H1 (cell line): ENCODE measurements around the gene DCTN1.

Experiments used
- BRCA1 ChIP-seq: IDR thresholded peaks from 2 replicates; pipeline ENCODE4 v1.6.1; 2012; ENCODE audit warnings: low read depth, low read length, improper control_type of control experiment
- CBX5 ChIP-seq: fragments of 300-800, 300-1000 bp; sonication (generic); IDR thresholded peaks from 2 replicates; pipeline ENCODE4 v1.7.1; 2016; ENCODE audit warnings: antibody characterized with exemption, low read length, low read depth
- CTCF ChIP-seq, 3 experiments: IDR thresholded peaks; 1 replicate in 2 of 3; 2 replicates in 1 of 3; pipeline versions ENCODE4 v1.5.1 to v1.6.1; 2011; ENCODE audit warnings: low read length in 3 of 3, mild to moderate bottlenecking in 3 of 3, inconsistent platforms in 2 of 3, low read depth in 1 of 3, moderate library complexity in 1 of 3; ENCODE audit not compliant: insufficient read depth in 1 of 3; ENCODE audit errors: control extremely low read depth in 1 of 3
- EP300 ChIP-seq, 2 experiments: IDR thresholded peaks; 1 replicate in 1 of 2; 2 replicates in 1 of 2; pipeline ENCODE4 v1.6.1; 2011 to 2012; ENCODE audit warnings: low read depth in 2 of 2, low read length in 2 of 2, mild to moderate bottlenecking in 2 of 2, borderline replicate concordance in 1 of 2, inconsistent platforms in 1 of 2, moderate library complexity in 1 of 2
- EZH2 ChIP-seq: fragments of 200-600 bp; sonication (generic); IDR thresholded peaks from 2 replicates; pipeline ENCODE4 v1.7.1; 2012; ENCODE audit warnings: low read depth, mild to moderate bottlenecking, moderate library complexity, low read length, inconsistent platforms; ENCODE audit not compliant: severe bottlenecking
- HDAC2 ChIP-seq, 2 experiments: fragments of 300-600 bp in 1 of 2; sonication (generic) in 1 of 2; IDR thresholded peaks; 2 replicates each; pipeline ENCODE4 v1.6.1; 2011 to 2012; ENCODE audit warnings: low read depth in 2 of 2, low read length in 2 of 2, mild to moderate bottlenecking in 2 of 2, moderate library complexity in 2 of 2, borderline replicate concordance in 1 of 2, inconsistent platforms in 1 of 2
- POLR2A ChIP-seq, 2 experiments: IDR thresholded peaks; 1 replicate in 1 of 2; 2 replicates in 1 of 2; pipeline ENCODE4 v1.6.1; 2011; ENCODE audit warnings: low read depth in 2 of 2, low read length in 2 of 2, mild to moderate bottlenecking in 2 of 2; ENCODE audit errors: control extremely low read depth in 1 of 2
- POLR2AphosphoS5 ChIP-seq: IDR thresholded peaks from 2 replicates; pipeline ENCODE4 v1.6.1; 2011; ENCODE audit warnings: low read depth, low read length
- RXRA ChIP-seq: IDR thresholded peaks from 2 replicates; pipeline ENCODE4 v1.6.1; 2011; ENCODE audit warnings: low read depth, mild to moderate bottlenecking, low read length, moderate library complexity; ENCODE audit not compliant: insufficient read depth
- SIN3A ChIP-seq, 2 experiments: IDR thresholded peaks in 1 of 2; conservative IDR thresholded peaks in 1 of 2; 2 replicates each; pipeline ENCODE4 v1.6.1; 2011 to 2012; ENCODE audit warnings: low read length in 2 of 2, improper control_type of control experiment in 1 of 2, low read depth in 1 of 2, mild to moderate bottlenecking in 1 of 2
- SUZ12 ChIP-seq: fragments of 200-600 bp; sonication (generic); IDR thresholded peaks from 2 replicates; pipeline ENCODE4 v1.6.1; 2012; ENCODE audit warnings: mild to moderate bottlenecking, inconsistent platforms, low read length, moderate library complexity, mixed read lengths
- TAF1 ChIP-seq: IDR thresholded peaks from 2 replicates; pipeline ENCODE4 v1.6.1; 2011; ENCODE audit warnings: mild to moderate bottlenecking, low read depth, low read length
- USF2 ChIP-seq: IDR thresholded peaks from 2 replicates; pipeline ENCODE4 v1.6.1; 2011; ENCODE audit warnings: low read length, improper control_type of control experiment

DNA sequence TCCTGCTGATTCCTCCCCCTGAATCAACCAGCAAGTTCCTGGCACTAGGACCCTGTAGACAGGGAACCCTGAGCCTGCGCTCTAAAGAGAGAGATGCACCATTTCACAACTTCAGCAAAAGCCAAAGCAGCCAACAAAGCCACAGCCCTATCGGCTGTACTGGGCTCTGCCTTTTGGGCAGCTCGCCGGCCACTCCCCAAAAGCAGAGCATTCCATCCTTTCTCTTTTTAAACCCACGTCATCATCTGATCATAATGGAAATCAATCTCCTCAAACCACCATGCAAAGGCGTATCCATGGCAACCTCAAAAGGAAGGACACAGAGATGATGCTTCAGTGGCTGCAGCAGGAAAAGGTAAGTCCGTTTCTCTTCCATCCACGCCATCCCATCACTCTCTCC, 5.3 kb upstream of the DCTN1 start:
- TF ChIP-seq EZH2 (no peak), SUZ12 (no peak), SIN3A (conservative IDR thresholded peaks at IDR 0.05 in 1 of 2, IDR thresholded peaks at IDR 0.05 in 1 of 2; ENCODE audit: low read depth in 1 of 2, low read length in 2 of 2) (no peak), CTCF (IDR thresholded peaks at IDR 0.05; ENCODE audit: control extremely low read depth in 1 of 3, insufficient read depth in 1 of 3, low read depth in 1 of 3, low read length in 3 of 3) (no peak), POLR2AphosphoS5 (no peak), RXRA (no peak), CBX5 (no peak), HDAC2 (IDR thresholded peaks at IDR 0.05; ENCODE audit: borderline replicate concordance in 1 of 2, low read depth in 2 of 2, low read length in 2 of 2) (no peak), BRCA1 (no peak), POLR2A (IDR thresholded peaks at IDR 0.05; ENCODE audit: control extremely low read depth in 1 of 2, low read depth in 2 of 2, low read length in 2 of 2) (no peak), TAF1 (no peak), USF2 (no peak), EP300 (IDR thresholded peaks at IDR 0.05; ENCODE audit: borderline replicate concordance in 1 of 2, low read depth in 2 of 2, low read length in 2 of 2) (no peak)
